HG03378 (cell line): ENCODE results near the gene WWTR1.

ENCODE experiments used
- ATAC-seq: cut with Tn5 transposase; IDR thresholded peaks from one replicate; pipeline ENCODE4 v1.9.1; 2021; ENCODE audit warnings: mild to moderate bottlenecking, moderate library complexity; ENCODE audit not compliant: unreplicated experiment

Gene WWTR1

GRCh38 chr3:149655826-149656574, 1.8 kb downstream of the WWTR1 start:
- ATAC-seq = no peak

- ATAC-seq = no peak
Observed at GRCh38 chr3:149654188-149654601, 3.6 kb downstream of the WWTR1 start.

GRCh38 chr3:149653564-149653963, 4.3 kb downstream of the WWTR1 start:
- no peak for ATAC-seq

GRCh38 chr3:149653136-149653535, 4.7 kb downstream of the WWTR1 start:
- ATAC-seq = no peak

GRCh38 chr3:149650828-149651227, 7.0 kb downstream of the WWTR1 start:
- no peak for ATAC-seq

GRCh38 chr3:149648525-149648924, 9.3 kb downstream of the WWTR1 start:
- no peak for ATAC-seq

- no peak for ATAC-seq
Observed at GRCh38 chr3:149647812-149648211, 10.0 kb downstream of the WWTR1 start.

GRCh38 chr3:149647285-149647684, 10.5 kb downstream of the WWTR1 start:
- peak; percentile 74 for ATAC-seq

- ATAC-seq = no peak
Observed at GRCh38 chr3:149646181-149646766, 11.6 kb downstream of the WWTR1 start.

- ATAC-seq = no peak
Observed at GRCh38 chr3:149643963-149644362, 13.9 kb downstream of the WWTR1 start.

GRCh38 chr3:149643482-149643798, 14.4 kb downstream of the WWTR1 start:
- no peak for ATAC-seq

GRCh38 chr3:149640976-149641728, 16.7 kb downstream of the WWTR1 start:
- ATAC-seq = no peak

GRCh38 chr3:149639093-149639486, 18.7 kb downstream of the WWTR1 start:
- ATAC-seq = no peak

- no peak for ATAC-seq
Observed at GRCh38 chr3:149638228-149639092, 19.4 kb downstream of the WWTR1 start.

GRCh38 chr3:149635396-149635795, 22.4 kb downstream of the WWTR1 start:
- no peak for ATAC-seq

- no peak for ATAC-seq
Observed at GRCh38 chr3:149634573-149634972, 23.3 kb downstream of the WWTR1 start.

GRCh38 chr3:149634072-149634471, 23.8 kb downstream of the WWTR1 start:
- no peak for ATAC-seq

GRCh38 chr3:149632225-149632624, 25.6 kb downstream of the WWTR1 start:
- no peak for ATAC-seq

GRCh38 chr3:149630806-149631205, 27.0 kb downstream of the WWTR1 start:
- ATAC-seq = no peak

GRCh38 chr3:149628957-149629670, 28.7 kb downstream of the WWTR1 start:
- ATAC-seq = no peak

- no peak for ATAC-seq
Observed at GRCh38 chr3:149626671-149627070, 31.2 kb downstream of the WWTR1 start.
